DOHH2 (cell line): ENCODE results near the gene FASTKD1.

Experiments
- EZH2phosphoT487 ChIP-seq: fragments of 200-600 bp; sonication (generic); IDR thresholded peaks from 2 replicates; pipeline ENCODE4 v1.6.1; 2017; ENCODE audit warnings: borderline replicate concordance, mild to moderate bottlenecking, antibody characterized with exemption, low read length, moderate library complexity, mixed read lengths
- TF ChIP-seq, protein P1 (sequence below): fragments of 200-600 bp; sonication (generic); IDR thresholded peaks from one replicate; pipeline ENCODE4 v1.5.1; 2014; ENCODE audit warnings: antibody characterized with exemption, mild to moderate bottlenecking, low read depth, low read length; ENCODE audit not compliant: poor library complexity, severe bottlenecking

- TF ChIP-seq, protein P1, sequence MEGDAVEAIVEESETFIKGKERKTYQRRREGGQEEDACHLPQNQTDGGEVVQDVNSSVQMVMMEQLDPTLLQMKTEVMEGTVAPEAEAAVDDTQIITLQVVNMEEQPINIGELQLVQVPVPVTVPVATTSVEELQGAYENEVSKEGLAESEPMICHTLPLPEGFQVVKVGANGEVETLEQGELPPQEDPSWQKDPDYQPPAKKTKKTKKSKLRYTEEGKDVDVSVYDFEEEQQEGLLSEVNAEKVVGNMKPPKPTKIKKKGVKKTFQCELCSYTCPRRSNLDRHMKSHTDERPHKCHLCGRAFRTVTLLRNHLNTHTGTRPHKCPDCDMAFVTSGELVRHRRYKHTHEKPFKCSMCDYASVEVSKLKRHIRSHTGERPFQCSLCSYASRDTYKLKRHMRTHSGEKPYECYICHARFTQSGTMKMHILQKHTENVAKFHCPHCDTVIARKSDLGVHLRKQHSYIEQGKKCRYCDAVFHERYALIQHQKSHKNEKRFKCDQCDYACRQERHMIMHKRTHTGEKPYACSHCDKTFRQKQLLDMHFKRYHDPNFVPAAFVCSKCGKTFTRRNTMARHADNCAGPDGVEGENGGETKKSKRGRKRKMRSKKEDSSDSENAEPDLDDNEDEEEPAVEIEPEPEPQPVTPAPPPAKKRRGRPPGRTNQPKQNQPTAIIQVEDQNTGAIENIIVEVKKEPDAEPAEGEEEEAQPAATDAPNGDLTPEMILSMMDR = no peak
- TF ChIP-seq EZH2phosphoT487 = no peak
Observed at GRCh38 chr2:169525434-169525833, 48.2 kb downstream of the FASTKD1 start.
